DMS153 treated with DMSO at 0.1 percent for 48 hours (cell line): ENCODE measurements around the gene KMT2D.
A peak's percentile ranks its signal among the peaks of the same experiment; 100 is the strongest.
"Not testable (repeated sequence)": the region's sequence is repeated elsewhere in the genome, so short reads cannot be mapped to it uniquely, and the experiment has no call there.

Experiments
- DNase-seq: peaks from one replicate; lab custom pipeline; 2025; ENCODE audit not compliant: unreplicated experiment; lab: John Stamatoyannopoulos, UW

Gene KMT2D

GRCh38 chr12:49089821-49090773 lies 29.5 kb upstream of the KMT2D start:
- DNase-seq = no peak

- no peak for DNase-seq
Measured at GRCh38 chr12:49088932-49089330, 28.3 kb upstream of the KMT2D start.

- DNase-seq = peak; percentile 90
Measured at GRCh38 chr12:49088150-49088931, 27.7 kb upstream of the KMT2D start.

GRCh38 chr12:49086116-49086515 lies 25.5 kb upstream of the KMT2D start:
- no peak for DNase-seq

GRCh38 chr12:49084438-49084837 lies 23.8 kb upstream of the KMT2D start:
- no peak for DNase-seq

- DNase-seq = no peak
Measured at GRCh38 chr12:49079793-49080192, 19.2 kb upstream of the KMT2D start.

GRCh38 chr12:49070971-49071370 lies 10.4 kb upstream of the KMT2D start:
- no peak for DNase-seq

GRCh38 chr12:49069507-49070346 lies 9.1 kb upstream of the KMT2D start, which contains the start of gene RHEBL1:
RHEBL1 (minus strand) TSS chr12:49069979; CDS start chr12:49069785, 194 bp downstream.
- DNase-seq = peak; percentile 96

- no peak for DNase-seq
Measured at GRCh38 chr12:49068879-49069506, 8.4 kb upstream of the KMT2D start.

- no peak for DNase-seq
Measured at GRCh38 chr12:49066120-49066519, 5.5 kb upstream of the KMT2D start.

GRCh38 chr12:49064767-49065152 lies 4.2 kb upstream of the KMT2D start:
- DNase-seq = no peak

- not testable (repeated sequence) for DNase-seq
Measured at GRCh38 chr12:49061916-49062315, 1.3 kb upstream of the KMT2D start.

- no peak for DNase-seq
Measured at GRCh38 chr12:49061157-49061650, 610 bp upstream of the KMT2D start.

- no peak for DNase-seq
Measured at GRCh38 chr12:49059299-49060171, 1.1 kb downstream of the KMT2D start.

GRCh38 chr12:49059045-49059298 lies 1.6 kb downstream of the KMT2D start:
- no peak for DNase-seq

- DNase-seq = no peak
Measured at GRCh38 chr12:49058366-49059044, 2.1 kb downstream of the KMT2D start.

GRCh38 chr12:49057888-49058287 lies 2.7 kb downstream of the KMT2D start:
- DNase-seq = no peak

GRCh38 chr12:49055978-49056754 lies 4.4 kb downstream of the KMT2D start:
- DNase-seq = no peak
